GM12892 (cell line): ENCODE measurements around the gene ERGIC1.

ENCODE experiments used
- POLR2A ChIP-seq: IDR thresholded peaks from 2 replicates; pipeline ENCODE4 v1.6.1; 2011; ENCODE audit warnings: low read depth, low read length, control low read depth
- POLR2AphosphoS5 ChIP-seq: IDR thresholded peaks from 2 replicates; pipeline ENCODE4 v1.6.1; 2011; ENCODE audit warnings: low read depth, low read length, control low read depth
- TAF1 ChIP-seq: IDR thresholded peaks from 2 replicates; pipeline ENCODE4 v1.6.1; 2011; ENCODE audit warnings: low read depth, mild to moderate bottlenecking, control low read depth, low read length, borderline replicate concordance

- TF ChIP-seq POLR2AphosphoS5, result no peak
- no peak for TF ChIP-seq POLR2A
- no peak for TF ChIP-seq TAF1
Measured at GRCh38 chr5:172946146-172946545, 112.1 kb downstream of the ERGIC1 start.
